HCT116 (cell line): Measurements from ENCODE around the gene PPIP5K2. TPM values are rescaled to one million over a fixed set of nuclear protein-coding genes. Genes with fewer than 3 reads are reported as not detected.
"Not testable (repeated sequence)": the region's sequence is repeated elsewhere in the genome, so short reads cannot be mapped to it uniquely, and the experiment has no call there.

Source experiments
- ATAC-seq: fragments of 200-7000 bp; cut with Tn5 transposase; 2 replicates; pipeline ENCODE4 v1.9.1; 2020; ENCODE audit warnings: mild to moderate bottlenecking, moderate library complexity
- BruUV-seq: library from RNA; stranded (reverse); fragments of 400-500 nt; replicated peaks from 2 replicates; lab custom pipeline; 2021; lab: Mats Ljungman, UMichigan
- CTCF ChIA-PET: fragments of 300-600 bp; sonication (Branson Sonifier 250); formaldehyde crosslinking; loops from one replicate; lab custom pipeline; 2021; ENCODE audit warnings: antibody characterized with exemption; lab: Charles Lee
- POLR2A ChIA-PET: fragments of 300-600, 350-600 bp; sonication (Branson Sonifier 250); formaldehyde crosslinking; loops from one replicate; lab custom pipeline; 2021; ENCODE audit warnings: antibody characterized with exemption; lab: Charles Lee
- RAD21 ChIA-PET, 2 experiments: fragments of 300-600 bp; sonication (Branson Sonifier 250); formaldehyde crosslinking; loops; one replicate each; lab custom pipeline; 2023; ENCODE audit warnings: low total read pairs in 2 of 2; ENCODE audit not compliant: uncharacterized antibody in 2 of 2, unreplicated experiment in 2 of 2, low non-redundant PET in 1 of 2; lab: Charles Lee
- DNase-seq: peaks from one replicate; pipeline ENCODE4 v3.0.0-alpha.2; 2010; ENCODE audit warnings: low read depth, low spot score
- H2AFZ ChIP-seq: fragments of 200-600 bp; shearing (Covaris generic), sonication (generic); 2 replicates; pipeline ENCODE4 v1.6.1; 2017; ENCODE audit warnings: low read depth, mixed run types, mixed read lengths, antibody characterized with exemption, low read length; ENCODE audit not compliant: poor library complexity, severe bottlenecking
- H3K27ac ChIP-seq: 2 replicates; pipeline ENCODE4 v1.5.1; 2012; ENCODE audit warnings: low read depth, low read length
- H3K27me3 ChIP-seq: fragments of 200-600 bp; sonication (generic); 2 replicates; pipeline ENCODE4 v1.6.1; 2016; ENCODE audit warnings: mixed run types, low read length, mixed read lengths; ENCODE audit not compliant: insufficient read depth
- H3K36me3 ChIP-seq, 2 experiments: fragments of 200-500 bp in 1 of 2; fragments of 200-600 bp in 1 of 2; sonication (Bioruptor generic) in 1 of 2; sonication (generic) in 1 of 2; 2 replicates each; pipeline versions ENCODE4 v1.5.1 to v1.6.1; 2014 to 2016; ENCODE audit warnings: low read length in 2 of 2, inconsistent platforms in 1 of 2, mixed read lengths in 1 of 2, mixed run types in 1 of 2; ENCODE audit not compliant: insufficient read depth in 2 of 2, control insufficient read depth in 1 of 2
- H3K4me1 ChIP-seq, 2 experiments: fragments of 200-600 bp in 1 of 2; sonication (generic) in 1 of 2; 2 replicates each; pipeline versions ENCODE4 v1.5.1 to v1.6.1; 2012 to 2017; ENCODE audit warnings: low read length in 2 of 2, inconsistent platforms in 1 of 2, mild to moderate bottlenecking in 1 of 2, mixed read lengths in 1 of 2, mixed run types in 1 of 2, moderate library complexity in 1 of 2; ENCODE audit not compliant: insufficient read depth in 2 of 2, control insufficient read depth in 1 of 2
- H3K4me2 ChIP-seq: fragments of 200-600 bp; sonication (generic); 2 replicates; pipeline ENCODE4 v1.6.1; 2017; ENCODE audit warnings: mixed run types, low read length, mixed read lengths
- H3K4me3 ChIP-seq, 2 experiments: fragments of 200-600 bp in 1 of 2; sonication (generic) in 1 of 2; replicated peaks in 1 of 2; 2 replicates each; pipeline ENCODE4 v1.5.1; 2011 to 2016; ENCODE audit warnings: low read length in 2 of 2, control low read depth in 1 of 2, low read depth in 1 of 2, mild to moderate bottlenecking in 1 of 2, mixed read lengths in 1 of 2, mixed run types in 1 of 2
- H3K79me2 ChIP-seq: fragments of 200-600 bp; sonication (generic); 2 replicates; pipeline ENCODE4 v1.6.1; 2017; ENCODE audit warnings: mild to moderate bottlenecking, mixed run types, low read length, moderate library complexity, mixed read lengths; ENCODE audit not compliant: insufficient read depth
- H3K9ac ChIP-seq: fragments of 200-600 bp; sonication (generic); 2 replicates; pipeline ENCODE4 v1.6.1; 2016; ENCODE audit warnings: low read length, mixed read lengths
- H3K9me2 ChIP-seq: fragments of 200-600 bp; sonication (generic), shearing (Covaris generic); 2 replicates; pipeline ENCODE4 v1.6.1; 2017; ENCODE audit warnings: mixed run types, mild to moderate bottlenecking, moderate library complexity; ENCODE audit not compliant: insufficient read depth
- H3K9me3 ChIP-seq, 2 experiments: fragments of 200-500 bp in 1 of 2; fragments of 200-600 bp in 1 of 2; sonication (Bioruptor generic) in 1 of 2; sonication (generic) in 1 of 2; 2 replicates each; pipeline ENCODE4 v1.6.1; 2014 to 2017; ENCODE audit warnings: low read length in 2 of 2, mixed read lengths in 2 of 2, inconsistent platforms in 1 of 2, low read depth in 1 of 2, mild to moderate bottlenecking in 1 of 2, mixed run types in 1 of 2, moderate library complexity in 1 of 2; ENCODE audit not compliant: control insufficient read depth in 1 of 2, insufficient read depth in 1 of 2
- H4K20me1 ChIP-seq: fragments of 200-600 bp; sonication (generic), shearing (Covaris generic); 2 replicates; pipeline ENCODE4 v1.6.1; 2017; ENCODE audit warnings: mixed run types, mild to moderate bottlenecking, moderate library complexity; ENCODE audit not compliant: insufficient read depth
- CBX3 ChIP-seq: IDR thresholded peaks from 2 replicates; pipeline ENCODE4 v1.6.1; 2012; ENCODE audit warnings: low read depth
- CEBPB ChIP-seq: IDR thresholded peaks from 2 replicates; pipeline ENCODE4 v1.6.1; 2012; ENCODE audit warnings: low read depth
- CTCF ChIP-seq, 3 experiments: fragments of 200-600 bp in 1 of 3; sonication (generic) in 1 of 3; IDR thresholded peaks in 2 of 3; conservative IDR thresholded peaks in 1 of 3; 2 replicates each; pipeline ENCODE4 v1.5.1; 2012 to 2017; ENCODE audit warnings: low read depth in 2 of 3, low read length in 2 of 3, antibody characterized with exemption in 1 of 3, borderline replicate concordance in 1 of 3, control low read depth in 1 of 3, mild to moderate bottlenecking in 1 of 3, mixed read lengths in 1 of 3, mixed run types in 1 of 3, moderate library complexity in 1 of 3; ENCODE audit not compliant: insufficient read depth in 1 of 3
- EGR1 ChIP-seq: IDR thresholded peaks from 2 replicates; pipeline ENCODE4 v1.6.1; 2012; ENCODE audit warnings: low read depth
- ELF1 ChIP-seq: IDR thresholded peaks from 2 replicates; pipeline ENCODE4 v1.6.1; 2012; ENCODE audit warnings: low read depth, borderline replicate concordance
- JUND ChIP-seq: IDR thresholded peaks from 2 replicates; pipeline ENCODE4 v1.6.1; 2012
- MAX ChIP-seq: IDR thresholded peaks from 2 replicates; pipeline ENCODE4 v1.6.1; 2012
- POLR2A ChIP-seq: IDR thresholded peaks from 2 replicates; pipeline ENCODE4 v1.7.0; 2011; ENCODE audit warnings: borderline replicate concordance; ENCODE audit not compliant: insufficient read depth, insufficient read length; ENCODE audit errors: extremely low read depth
- POLR2AphosphoS5 ChIP-seq: IDR thresholded peaks from 2 replicates; pipeline ENCODE4 v1.6.1; 2011; ENCODE audit warnings: mild to moderate bottlenecking, low read depth, low read length, moderate library complexity
- RAD21 ChIP-seq: IDR thresholded peaks from 2 replicates; pipeline ENCODE4 v1.6.1; 2012; ENCODE audit warnings: low read depth, mild to moderate bottlenecking
- SIN3A ChIP-seq: IDR thresholded peaks from 2 replicates; pipeline ENCODE4 v1.6.1; 2012; ENCODE audit warnings: low read depth
- YY1 ChIP-seq: IDR thresholded peaks from 2 replicates; pipeline ENCODE4 v1.6.1; 2011; ENCODE audit warnings: low read length, low read depth, moderate library complexity, mild to moderate bottlenecking; ENCODE audit not compliant: insufficient replicate concordance; ENCODE audit errors: extremely low read depth
- ZBTB33 ChIP-seq: IDR thresholded peaks from 2 replicates; pipeline ENCODE4 v1.6.1; 2011; ENCODE audit warnings: mild to moderate bottlenecking, low read length, moderate library complexity; ENCODE audit not compliant: insufficient replicate concordance; ENCODE audit errors: extremely low read depth
- ZFX ChIP-seq: fragments of 450-650 bp; IDR thresholded peaks from 2 replicates; pipeline ENCODE4 v1.6.1; 2017
- intact Hi-C: fragments of 100-400 bp; cut with micrococcal nuclease; formaldehyde crosslinking; loops from 2 replicates; pipeline ENCODE4 v1.10.0; 2022
- total RNA-seq: library from RNA; stranded (reverse); gene quantifications from one replicate; pipeline ENCODE4 v1.2.1, GENCODE V29; 2021; ENCODE audit not compliant: unreplicated experiment
- TF ChIP-seq, protein P1 (sequence below): IDR thresholded peaks from 2 replicates; pipeline ENCODE4 v1.6.1; 2012

Gene PPIP5K2
- total RNA-seq, 1 experiment from 2014 or later: 45.8 TPM

GRCh38 chr5:103203226-103203625, 83.1 kb downstream of the PPIP5K2 start:
- intact Hi-C loops: no loop called here
- RAD21 ChIA-PET: no interaction called here

DNA sequence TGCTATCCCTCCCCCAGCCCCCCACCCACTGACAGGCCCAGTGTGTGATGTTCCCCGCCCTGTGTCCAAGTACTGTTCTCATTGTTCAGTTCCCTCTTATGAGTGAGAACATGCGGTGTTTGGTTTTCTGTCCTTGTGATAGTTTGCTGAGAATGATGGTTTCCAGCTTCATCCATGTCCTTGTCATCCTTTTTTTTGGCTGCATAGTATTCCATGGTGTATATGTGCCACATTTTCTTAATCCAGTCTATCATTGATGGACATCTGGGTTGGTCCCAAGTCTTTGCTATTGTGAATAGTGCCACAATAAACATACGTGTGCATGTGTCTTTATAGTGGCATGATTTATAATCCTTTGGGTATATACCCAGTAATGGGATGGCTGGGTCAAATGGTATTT, 84.9 kb downstream of the PPIP5K2 start:
- H3K9me2 ChIP-seq, H3K79me2 ChIP-seq, H3K4me1 ChIP-seq, DNase-seq, H3K27me3 ChIP-seq, POLR2A ChIA-PET, H3K27ac ChIP-seq, H2AFZ ChIP-seq, H3K4me3 ChIP-seq, H3K4me2 ChIP-seq, H4K20me1 ChIP-seq, ATAC-seq, BruUV-seq, H3K36me3 ChIP-seq, H3K9me3 ChIP-seq, H3K9ac ChIP-seq, intact Hi-C loops, RAD21 ChIA-PET, CTCF ChIA-PET: not testable (repeated sequence)

More at GRCh38 chr5:103203226-103203625, 83.1 kb downstream of the PPIP5K2 start:
- TF ChIP-seq MAX: no peak
- no peak for TF ChIP-seq YY1
- TF ChIP-seq RAD21: no peak
- no peak for TF ChIP-seq CEBPB
- no peak for TF ChIP-seq ELF1
- no peak for TF ChIP-seq JUND
- no peak for TF ChIP-seq POLR2AphosphoS5
- no peak for TF ChIP-seq EGR1
- no peak for TF ChIP-seq CTCF (IDR thresholded peaks at IDR 0.05 in 2 of 3, conservative IDR thresholded peaks at IDR 0.05 in 1 of 3; ENCODE audit: borderline replicate concordance in 1 of 3, insufficient read depth in 1 of 3, low read depth in 2 of 3, low read length in 2 of 3)
- TF ChIP-seq, protein P1, sequence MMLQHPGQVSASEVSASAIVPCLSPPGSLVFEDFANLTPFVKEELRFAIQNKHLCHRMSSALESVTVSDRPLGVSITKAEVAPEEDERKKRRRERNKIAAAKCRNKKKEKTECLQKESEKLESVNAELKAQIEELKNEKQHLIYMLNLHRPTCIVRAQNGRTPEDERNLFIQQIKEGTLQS: no peak
- TF ChIP-seq ZBTB33: no peak
- no peak for TF ChIP-seq POLR2A
- no peak for TF ChIP-seq SIN3A
- no peak for TF ChIP-seq CBX3
- TF ChIP-seq ZFX: no peak
- ChIA-PET POLR2A (no interaction called here), CTCF (interaction anchor here (0.9 kb wide), 1 partner anchor 21 kb away, joined by 3 read pairs; no protein-coding TSS in a partner anchor)
- H3K4me1 ChIP-seq: no peaks in the 10 kb centered on the region
- H3K9ac ChIP-seq: no peak overlapping the region
- no peaks in the 10 kb centered on the region for H3K9me2 ChIP-seq
- no peak overlapping the region for H3K4me3 ChIP-seq
- no peak overlapping the region for H3K27ac ChIP-seq
- H3K27me3 ChIP-seq: no peaks in the 10 kb centered on the region
- H4K20me1 ChIP-seq: no peaks in the 10 kb centered on the region
- no peak overlapping the region for H2AFZ ChIP-seq
- DNase-seq (no peak), ATAC-seq (no peak)
- no peaks in the 10 kb centered on the region for H3K36me3 ChIP-seq
- no TSS peak for BruUV-seq
- no peaks in the 10 kb centered on the region for H3K79me2 ChIP-seq
- no peaks in the 10 kb centered on the region for H3K9me3 ChIP-seq
- H3K4me2 ChIP-seq: no peak overlapping the region
